HG03039 (cell line): ENCODE data around the gene SNAP47.

Experiments used
- ATAC-seq: cut with Tn5 transposase; IDR thresholded peaks from one replicate; pipeline ENCODE4 v1.9.1; 2021; ENCODE audit warnings: mild to moderate bottlenecking, moderate library complexity; ENCODE audit not compliant: unreplicated experiment

Gene SNAP47

DNA sequence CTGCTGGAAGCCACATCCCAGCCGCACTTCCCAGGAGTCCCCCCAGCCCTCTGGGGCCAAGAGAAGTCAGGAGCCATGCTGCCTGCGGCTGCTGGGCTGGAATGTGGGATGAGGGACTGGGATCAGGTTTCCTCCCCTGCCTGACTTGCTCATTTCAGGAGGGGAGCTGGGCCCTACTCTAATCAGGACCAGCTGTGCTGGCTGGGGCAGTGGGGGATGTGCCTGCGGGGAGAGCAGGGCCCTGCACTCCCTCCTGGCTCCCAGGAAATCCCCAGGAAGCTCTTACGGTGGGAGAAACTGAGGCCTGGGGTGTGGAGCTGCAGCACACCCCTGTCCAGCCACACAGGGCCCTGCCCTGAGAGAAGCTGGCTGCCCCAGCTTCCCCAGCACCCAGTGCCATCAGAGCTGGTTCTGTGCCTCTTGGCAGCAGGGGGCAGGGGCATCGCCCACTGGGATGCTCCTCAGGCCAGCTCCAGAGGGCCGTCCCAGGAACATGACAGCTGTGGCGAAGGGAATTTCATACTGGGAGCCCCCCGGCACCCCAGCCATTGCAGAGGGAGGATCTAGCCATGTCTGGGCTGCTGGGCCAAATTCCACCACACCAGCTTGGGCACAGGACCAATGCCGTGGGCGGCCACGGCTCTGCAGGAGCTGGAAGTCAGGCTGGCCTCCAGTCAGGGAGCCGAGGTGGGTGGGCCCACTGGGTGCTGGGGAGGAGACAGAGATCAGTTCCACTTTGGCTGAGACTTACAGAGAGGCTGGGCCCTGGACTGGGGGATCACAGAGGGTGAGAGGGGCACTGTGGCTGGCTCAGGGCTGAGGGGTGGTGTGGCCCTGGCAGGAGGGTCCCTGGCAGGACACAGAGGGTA, 58.9 kb downstream of the SNAP47 start:
- ATAC-seq = no peak

GRCh38 chr1:227794817-227795192, 59.6 kb downstream of the SNAP47 start:
- ATAC-seq = no peak

GRCh38 chr1:227795732-227796131, 60.5 kb downstream of the SNAP47 start:
- ATAC-seq = no peak

DNA sequence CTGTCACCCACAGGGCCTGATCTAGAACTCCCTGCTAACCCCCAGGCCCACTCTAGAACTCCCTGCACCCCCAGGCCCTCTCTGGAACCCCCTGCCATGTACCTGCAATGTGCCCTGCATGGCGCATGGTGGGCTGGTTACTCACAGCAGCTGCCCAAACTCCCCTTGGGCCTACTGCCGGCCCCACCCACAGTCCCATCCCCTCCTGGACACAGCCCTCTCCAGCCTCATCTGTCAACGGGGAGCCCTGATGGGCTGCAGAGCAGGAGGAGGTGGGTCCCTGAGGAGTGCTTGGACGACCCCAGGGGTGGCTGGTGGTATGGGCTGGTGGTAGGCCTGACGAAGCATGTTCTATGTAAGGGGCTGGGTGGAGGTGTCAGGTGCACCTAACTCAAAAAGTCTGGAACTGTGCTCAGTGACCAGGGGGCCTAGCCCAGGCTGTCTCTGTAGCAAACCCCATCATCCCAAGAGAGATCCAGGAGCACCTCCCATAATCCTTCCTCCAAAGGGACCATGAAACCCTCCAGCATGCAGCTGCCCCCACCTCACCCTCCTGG, 61.2 kb downstream of the SNAP47 start:
- no peak for ATAC-seq

GRCh38 chr1:227797144-227797543, 61.9 kb downstream of the SNAP47 start:
- no peak for ATAC-seq

GRCh38 chr1:227797625-227798024, 62.4 kb downstream of the SNAP47 start:
- no peak for ATAC-seq

DNA sequence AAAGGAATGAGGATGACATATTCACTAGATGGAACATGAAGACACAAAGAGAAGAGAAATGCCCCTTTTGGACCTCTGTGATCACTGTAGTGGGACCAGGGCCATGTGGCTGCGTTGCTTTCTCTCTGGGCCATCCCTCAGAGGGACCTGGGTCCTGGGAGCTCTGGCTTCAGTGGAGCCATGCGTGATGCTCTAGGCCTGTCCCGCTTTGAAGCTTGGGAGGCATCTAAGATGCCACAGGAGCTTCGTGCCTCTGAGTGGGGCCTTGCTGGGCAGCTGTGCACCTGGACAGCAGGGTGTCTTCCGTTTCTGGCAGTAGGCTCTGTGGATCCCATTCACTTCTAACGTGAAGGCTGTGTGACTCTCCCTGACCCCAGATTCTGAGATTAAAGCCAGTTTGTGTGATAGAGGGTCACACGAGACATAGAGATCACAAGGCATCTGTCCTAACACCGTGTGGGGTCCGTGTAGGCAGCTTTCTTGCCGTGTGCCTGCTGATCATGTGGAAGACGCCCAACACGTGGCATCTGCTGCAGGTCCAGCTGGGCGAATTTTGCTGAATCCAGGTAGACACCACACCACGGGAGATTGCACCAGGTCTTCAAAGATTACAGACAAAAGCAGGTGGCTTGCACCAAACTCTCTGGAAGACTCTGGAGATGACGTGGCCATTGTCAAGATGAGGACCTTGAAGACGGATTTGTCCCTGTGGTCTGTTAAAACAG, 63.0 kb downstream of the SNAP47 start:
- ATAC-seq = no peak

- ATAC-seq = no peak
Observed at GRCh38 chr1:227799756-227800155, 64.5 kb downstream of the SNAP47 start.

DNA sequence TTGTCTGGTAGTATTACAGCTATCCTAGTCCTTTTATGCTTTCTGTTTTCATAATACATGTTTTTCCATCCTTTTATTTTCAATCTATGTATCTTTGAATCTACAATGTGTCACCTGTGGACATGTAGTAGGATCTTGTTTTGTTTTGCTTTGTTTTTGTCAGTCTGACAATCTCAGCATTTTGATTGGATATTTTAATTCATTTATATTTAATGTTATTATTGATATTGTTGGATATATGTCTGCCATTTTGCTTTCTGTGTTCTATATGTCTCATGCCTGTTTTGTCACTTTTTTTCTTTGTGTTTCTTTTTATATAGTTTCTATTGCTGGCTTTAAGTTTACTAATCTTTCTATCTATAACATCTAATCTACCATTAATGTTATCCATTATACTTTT, 68.7 kb downstream of the SNAP47 start:
- ATAC-seq = no peak

DNA sequence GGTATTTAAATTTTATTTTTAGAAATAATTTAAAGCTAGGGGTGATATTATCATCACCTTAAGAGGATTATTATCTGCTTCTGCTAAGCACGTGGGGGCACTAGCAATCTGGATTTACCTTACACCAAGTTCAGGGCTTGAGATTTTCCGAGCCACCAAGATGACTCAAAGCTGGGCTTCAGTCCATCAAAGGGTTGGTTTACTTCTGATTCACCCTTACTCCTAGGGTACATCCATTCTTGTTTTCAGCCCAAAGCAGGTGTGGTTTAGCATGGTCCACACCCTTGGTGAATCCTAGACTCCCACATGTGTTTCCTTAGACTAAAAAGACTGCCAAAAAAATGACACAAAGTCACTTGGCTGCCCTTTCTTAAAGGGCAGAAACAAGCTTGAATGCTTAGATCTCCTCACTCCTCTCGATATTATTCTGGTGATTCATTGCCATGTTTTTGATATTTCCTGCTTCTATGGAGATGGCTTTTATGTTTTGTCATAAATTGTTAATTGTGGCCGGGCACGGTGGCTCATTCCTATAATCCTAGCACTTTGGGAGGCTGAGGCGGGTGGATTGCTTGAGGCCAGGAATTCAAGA, 70.5 kb downstream of the SNAP47 start:
- no peak for ATAC-seq

- ATAC-seq = no peak
Observed at GRCh38 chr1:227808566-227808965, 73.3 kb downstream of the SNAP47 start.

DNA sequence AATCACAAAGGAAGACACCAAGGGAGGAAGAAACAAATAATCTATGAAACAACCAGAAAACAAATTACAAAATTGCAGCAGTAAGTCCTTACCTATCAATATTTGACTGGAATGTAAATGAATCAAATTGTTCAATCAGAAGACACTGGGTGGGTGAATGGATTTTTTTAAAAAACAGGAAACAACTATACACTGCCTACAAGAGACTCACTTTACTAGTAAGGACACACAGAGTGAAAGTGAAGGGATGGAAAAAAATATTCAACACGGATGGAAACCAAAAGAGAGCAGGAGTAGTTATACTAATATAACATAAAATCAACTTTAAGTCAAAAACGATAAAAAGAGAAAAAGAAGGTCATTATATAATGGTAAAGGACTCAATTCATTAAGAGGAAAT, 73.8 kb downstream of the SNAP47 start:
- no peak for ATAC-seq

- no peak for ATAC-seq
Observed at GRCh38 chr1:227813962-227814361, 78.7 kb downstream of the SNAP47 start.

DNA sequence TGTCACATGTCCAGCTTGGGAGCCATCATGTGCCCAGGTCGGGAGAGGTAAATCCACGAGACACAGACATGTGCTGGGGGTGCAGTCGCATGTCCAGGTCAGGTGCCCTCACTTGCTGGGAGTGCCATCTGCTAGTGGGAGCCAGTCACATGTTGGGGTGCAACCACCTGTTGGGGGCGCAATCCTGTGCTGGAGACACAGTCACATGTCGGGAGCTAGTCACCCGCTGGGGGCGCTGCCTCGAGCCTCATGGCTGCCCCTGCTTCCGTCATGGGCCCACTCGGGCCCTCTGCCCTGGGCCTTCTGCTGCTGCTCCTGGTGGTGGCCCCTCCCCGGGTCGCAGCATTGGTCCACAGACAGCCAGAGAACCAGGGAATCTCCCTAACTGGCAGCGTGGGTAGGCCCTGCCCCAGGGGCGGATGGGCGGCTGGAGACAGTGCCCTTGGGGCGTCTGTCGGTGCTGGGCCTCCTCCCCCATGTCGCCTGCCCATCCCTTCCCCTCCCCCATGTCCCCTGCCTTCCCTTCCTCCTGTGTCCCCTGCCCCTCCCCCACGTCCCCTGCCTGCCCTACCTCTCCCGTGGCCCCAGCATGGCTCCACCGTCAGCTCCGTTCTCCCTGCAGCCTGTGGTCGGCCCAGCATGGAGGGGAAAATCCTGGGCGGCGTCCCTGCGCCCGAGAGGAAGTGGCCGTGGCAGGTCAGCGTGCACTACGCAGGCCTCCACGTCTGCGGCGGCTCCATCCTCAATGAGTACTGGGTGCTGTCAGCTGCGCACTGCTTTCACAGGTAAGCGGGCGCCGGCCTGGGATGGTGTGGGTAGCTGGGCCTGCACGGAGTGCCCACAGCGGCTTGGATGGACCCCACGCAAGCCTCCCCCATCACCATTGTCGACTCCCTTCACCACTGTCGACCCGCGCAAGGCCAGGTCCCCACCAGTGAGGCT, 80.5 kb downstream of the SNAP47 start, which contains the start of gene PRSS38:
PRSS38 (plus strand) TSS at position 208 of the 942 bp plus-strand sequence; CDS start at position 250, 42 bp downstream.
- ATAC-seq = no peak

- no peak for ATAC-seq
Observed at GRCh38 chr1:227816750-227817446, 81.7 kb downstream of the SNAP47 start.

GRCh38 chr1:227823537-227823936, 88.3 kb downstream of the SNAP47 start:
- ATAC-seq = no peak

GRCh38 chr1:227824204-227824603, 89.0 kb downstream of the SNAP47 start:
- no peak for ATAC-seq

GRCh38 chr1:227828786-227829185, 93.6 kb downstream of the SNAP47 start:
- no peak for ATAC-seq
